ENCODE results near the gene HOMER3. TPM values are rescaled to one million over a fixed set of nuclear protein-coding genes. Genes with fewer than 3 reads are reported as not detected.

HOMER3 gene
- total and polyA plus RNA-seq, 10 of the 15 experiments (the other 5 are each of a cell fraction or from before 2014, with no cell fraction given): 0.18 to 10.6 (median 0.50) TPM; not detected in 2

DNA sequence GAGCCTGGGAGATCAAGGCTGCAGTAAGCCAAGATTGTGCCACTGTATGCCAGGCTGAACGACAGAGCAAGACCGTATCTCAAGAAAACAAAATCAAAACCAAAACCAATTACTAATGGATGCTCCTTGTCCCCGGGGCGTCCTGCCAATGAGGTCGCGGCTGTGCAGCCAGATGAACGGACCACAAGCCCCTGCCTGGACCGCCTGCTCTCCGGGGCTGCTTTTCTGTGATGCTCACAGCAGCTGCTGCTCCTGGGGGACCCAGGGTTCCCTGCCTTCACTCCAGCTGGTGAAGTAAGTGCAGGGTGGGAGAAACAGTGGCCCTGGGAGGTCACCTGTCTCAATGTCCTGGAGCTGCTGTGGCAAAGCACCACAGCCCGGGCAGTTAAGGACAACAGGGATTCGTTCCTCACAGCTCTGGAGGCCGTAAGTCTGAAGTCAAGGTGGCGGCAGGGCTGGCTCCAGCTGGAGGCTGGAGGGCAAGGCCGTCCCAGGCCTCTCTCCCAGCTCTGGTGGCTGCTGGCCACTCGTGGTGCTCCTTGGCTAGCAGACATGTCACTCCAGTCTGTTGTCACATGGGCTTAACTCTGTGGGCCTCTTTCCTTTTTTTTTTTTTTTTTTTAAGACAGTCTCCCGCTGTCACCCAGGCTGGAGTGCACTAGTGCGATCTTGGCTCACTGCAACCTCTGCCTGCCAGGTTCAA is 31.9 kb downstream of the HOMER3 start:
- DNase-seq (ENCODE audit: low read depth, low spot score) (no peak), FAIRE-seq (no peak), ATAC-seq (no peak)
- ChIA-PET POLR2A (no interaction called here), SMC1A (ENCODE audit: uncharacterized antibody, unreplicated experiment) (no interaction called here), RAD21 (ENCODE audit: unreplicated experiment) (no interaction called here), CTCF (no interaction called here)
- H3K9ac ChIP-seq (ENCODE audit: control insufficient read depth, insufficient read depth, low read length): no peak overlapping the region
- H3K4me3 ChIP-seq: no peak overlapping the region
- peaks cover 6 to 16% of the 10 kb centered on the region in 2 experiments; a peak in 3 of 4 replicates for H3K36me3 ChIP-seq (ENCODE audit: control insufficient read depth in 2 of 2, insufficient read depth in 2 of 2, low read length in 1 of 2)
- TSS peak; percentile 43 for BruUV-seq (replicated peaks)
- TF ChIP-seq POLR2A (IDR thresholded peaks at IDR 0.05; ENCODE audit: low read depth, low read length) (0 out of 2 replicates have a peak, but pooled peaks have one; percentile 30), HDGF (IDR thresholded peaks at IDR 0.05) (no peak)
- no peak overlapping the region for H3K4me2 ChIP-seq (ENCODE audit: control insufficient read depth, insufficient read depth)
- intact Hi-C loops (cut with micrococcal nuclease; ENCODE audit: unreplicated experiment): no loop called here
- H3K27me3 ChIP-seq (replicated peaks in 1 of 2; ENCODE audit: control insufficient read depth in 2 of 2, insufficient read depth in 2 of 2, low read length in 1 of 2): no peaks in the 10 kb centered on the region
- H3K9me3 ChIP-seq (replicated peaks; ENCODE audit: control insufficient read depth, insufficient read depth, low read length): no peaks in the 10 kb centered on the region; the same call in 2 of the 3 replicates
- H2AFZ ChIP-seq (ENCODE audit: control insufficient read depth, low read depth, low read length): no peak overlapping the region
- in situ Hi-C loops (cut with MboI): no loop called here
- H3K79me2 ChIP-seq (ENCODE audit: control insufficient read depth, insufficient read depth, low read length): peaks cover 4% of the 10 kb centered on the region
- no peaks in the 10 kb centered on the region for H3K4me1 ChIP-seq (ENCODE audit: control insufficient read depth, insufficient read depth, low read length)
- H3K27ac ChIP-seq (ENCODE audit: control insufficient read depth, insufficient read depth): no peak overlapping the region
- no peaks in the 10 kb centered on the region; the same call in 1 of the 2 replicates for H4K20me1 ChIP-seq (ENCODE audit: control insufficient read depth, insufficient read depth)
- 95% methylated on average over 16 of the region's 17 CpGs for WGBS (ENCODE audit: insufficient coverage, insufficient replicate concordance, low lambda C conversion rate, missing lambda C conversion rate)

DNA sequence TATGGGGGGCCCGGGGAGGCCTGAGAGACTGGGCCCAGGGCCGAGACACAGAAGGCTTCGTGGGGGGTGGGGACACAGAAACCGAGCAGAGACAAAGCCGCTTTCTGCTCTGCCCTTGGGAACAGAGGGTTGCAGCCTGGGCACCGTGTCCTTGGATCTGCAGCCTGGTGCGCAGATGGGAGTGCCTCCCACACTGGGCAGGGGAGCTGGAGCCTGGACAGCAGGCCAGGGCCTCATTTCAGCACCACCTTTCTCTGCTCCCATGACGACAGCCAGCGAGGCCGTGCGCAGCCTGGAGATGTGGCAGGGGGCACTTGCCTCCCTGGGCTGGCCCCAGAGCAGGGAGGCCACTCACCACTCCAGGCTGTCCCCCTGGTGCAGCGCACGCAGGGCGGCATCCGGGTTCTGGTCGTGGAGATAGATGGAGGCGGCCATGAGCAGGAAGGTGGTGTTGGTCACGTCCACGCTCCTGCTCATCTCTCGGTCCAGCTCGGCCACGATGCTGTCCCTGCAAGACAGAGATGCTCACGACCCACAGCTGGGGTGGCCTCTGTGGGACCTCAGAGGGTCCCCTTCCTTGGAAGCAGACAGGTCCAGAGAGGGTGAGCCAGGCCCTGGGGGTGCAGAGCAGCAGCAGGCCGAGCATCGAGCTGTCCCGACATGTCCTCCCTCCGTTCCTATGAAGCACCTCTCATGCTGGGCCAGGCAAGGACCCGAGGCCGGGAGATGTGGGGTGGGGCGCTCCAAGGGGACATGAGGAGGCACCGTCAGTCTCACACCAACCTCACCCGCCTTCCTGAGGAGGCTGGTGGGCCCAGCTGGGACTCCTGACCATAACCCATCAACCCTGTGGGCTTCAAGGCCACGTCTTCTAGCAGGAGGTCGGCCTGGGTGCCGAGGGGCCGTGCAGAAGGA is 34.2 kb downstream of the HOMER3 start:
- POLR2A ChIA-PET: no interaction called here
- FAIRE-seq (no peak), DNase-seq (ENCODE audit: low read depth, low spot score) (no peak), ATAC-seq (no peak)
- no TSS peak for BruUV-seq (replicated peaks)
- RAD21 ChIA-PET (ENCODE audit: unreplicated experiment): no interaction called here
- no peak overlapping the region for H3K4me3 ChIP-seq
- H3K27ac ChIP-seq (ENCODE audit: control insufficient read depth, insufficient read depth): no peak overlapping the region
- H3K79me2 ChIP-seq (ENCODE audit: control insufficient read depth, insufficient read depth, low read length): no peaks in the 10 kb centered on the region
- H2AFZ ChIP-seq (ENCODE audit: control insufficient read depth, low read depth, low read length): no peak overlapping the region
- intact Hi-C loops (cut with micrococcal nuclease; ENCODE audit: unreplicated experiment): no loop called here
- H3K27me3 ChIP-seq (replicated peaks in 1 of 2; ENCODE audit: control insufficient read depth in 2 of 2, insufficient read depth in 2 of 2, low read length in 1 of 2): no peaks in the 10 kb centered on the region
- SMC1A ChIA-PET (ENCODE audit: uncharacterized antibody, unreplicated experiment): no interaction called here
- TF ChIP-seq MYB (IDR thresholded peaks at IDR 0.05; ENCODE audit: borderline replicate concordance, low read depth, low read length) (no peak), FOXK2 (IDR thresholded peaks at IDR 0.05) (no peak), SMC3 (IDR thresholded peaks at IDR 0.05; ENCODE audit: borderline replicate concordance, low read length) (no peak), NRF1 (conservative IDR thresholded peaks at IDR 0.05; ENCODE audit: low read depth, low read length) (no peak)
- H3K9me3 ChIP-seq (replicated peaks; ENCODE audit: control insufficient read depth, insufficient read depth, low read length): no peaks in the 10 kb centered on the region
- H3K4me2 ChIP-seq (ENCODE audit: control insufficient read depth, insufficient read depth): no peak overlapping the region
- CTCF ChIA-PET: no interaction called here
- no peaks in the 10 kb centered on the region for H3K4me1 ChIP-seq (ENCODE audit: control insufficient read depth, insufficient read depth, low read length)
- WGBS (ENCODE audit: insufficient coverage, insufficient replicate concordance, low lambda C conversion rate, missing lambda C conversion rate): 96% methylated on average over 32 of the region's 36 CpGs
- in situ Hi-C loops (cut with MboI): no loop called here
- H3K36me3 ChIP-seq (ENCODE audit: control insufficient read depth in 2 of 2, insufficient read depth in 2 of 2, low read length in 1 of 2): peaks cover 6 to 15% of the 10 kb centered on the region in 2 experiments; a peak in 3 of 4 replicates
- no peak overlapping the region for H3K9ac ChIP-seq (ENCODE audit: control insufficient read depth, insufficient read depth, low read length)
- no peaks in the 10 kb centered on the region for H4K20me1 ChIP-seq (ENCODE audit: control insufficient read depth, insufficient read depth)

All from GM12878 (cell line).